ENCODE results near the gene TSHZ3. TPM values are rescaled to one million over a fixed set of nuclear protein-coding genes. Genes with fewer than 3 reads are reported as not detected.

TSHZ3 gene
- total RNA-seq, 1 experiment from 2014 or later, result 3.2 TPM

DNA sequence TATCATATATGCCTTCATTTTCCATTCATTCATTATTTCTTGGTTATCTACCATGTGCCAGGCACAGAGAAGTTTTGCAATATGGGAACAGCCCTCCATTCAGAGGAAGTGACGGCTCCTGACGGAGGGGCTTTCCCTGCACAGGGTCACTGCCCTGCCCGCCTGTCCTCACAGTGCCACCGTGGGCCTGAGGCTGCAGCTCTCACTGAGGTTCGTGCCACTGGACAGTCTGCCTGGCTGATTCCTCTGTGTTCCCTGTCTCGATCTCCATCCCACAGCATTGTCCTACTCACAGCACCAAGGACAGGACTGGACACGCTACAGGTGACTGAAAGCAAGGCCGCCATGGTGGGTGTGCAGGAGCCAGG is 92.7 kb downstream of the TSHZ3 start:
- no peaks in the 10 kb centered on the region; the same call in 1 of the 2 replicates for H3K27me3 Mint-ChIP-seq (ENCODE audit: low read depth)

More for the DNA sequence above, 92.7 kb downstream of the TSHZ3 start:
- no peak overlapping the region for H3K4ac ChIP-seq (ENCODE audit: low read depth, low read length)
- peaks cover 2% of the 10 kb centered on the region; the same call in 1 of the 2 replicates for H3K4me1 ChIP-seq (ENCODE audit: insufficient read depth, low read length)
- H3K27ac ChIP-seq (ENCODE audit: insufficient read length, low read depth, low read length), result no peak overlapping the region
- H2BK15ac ChIP-seq (ENCODE audit: low read depth, low read length), result no peak overlapping the region
- H4K91ac ChIP-seq (ENCODE audit: insufficient read length, low read depth, low read length), result no peak overlapping the region
- Mint-ChIP-seq H3K36me3 (ENCODE audit: insufficient read depth in 1 of 3, low read depth in 3 of 3) (no peaks in the 10 kb centered on the region), H3K4me3 (no peak overlapping the region), H3K27ac (no peak overlapping the region), H3K4me1 (peaks cover 25 to 36% of the 10 kb centered on the region in 2 experiments), H3K9me3 (no peaks in the 10 kb centered on the region; a peak in 1 of 5 replicates)
- no peak overlapping the region for H2AK5ac ChIP-seq (ENCODE audit: insufficient read length, low read length)
- H4K5ac ChIP-seq (ENCODE audit: insufficient read length, low read depth, low read length), result no peak overlapping the region
- no peak for DNase-seq
- H3K14ac ChIP-seq (ENCODE audit: insufficient read depth, low read length), result no peak overlapping the region; the same call in 1 of the 2 replicates
- H3K23ac ChIP-seq (ENCODE audit: insufficient read length, low read depth, low read length), result no peak overlapping the region
- H3K18ac ChIP-seq (ENCODE audit: insufficient read length, low read depth, low read length), result no peak overlapping the region
- no peak overlapping the region for H3K56ac ChIP-seq (ENCODE audit: insufficient read length, low read depth, low read length)
- H2BK5ac ChIP-seq (ENCODE audit: insufficient read length, low read length), result no peak overlapping the region
- no peak overlapping the region for H3K4me2 ChIP-seq (ENCODE audit: insufficient read depth, insufficient read length, low read length)
- H3K23me2 ChIP-seq (ENCODE audit: insufficient read length, low read depth, low read length, poor library complexity, severe bottlenecking), result no peaks in the 10 kb centered on the region
- H2BK12ac ChIP-seq (ENCODE audit: insufficient read length, low read depth, low read length), result no peak overlapping the region
- no peak overlapping the region for H2BK20ac ChIP-seq (ENCODE audit: low read depth, low read length, poor library complexity, severe bottlenecking)
- H3K79me2 ChIP-seq (ENCODE audit: insufficient read depth, low read length), result no peaks in the 10 kb centered on the region
- no peak for TF ChIP-seq CTCF (conservative IDR thresholded peaks at IDR 0.05)
- no CpG with 5 or more reads among the region's 8 CpGs for WGBS (ENCODE audit: extremely low coverage, insufficient read length, low lambda C conversion rate)
- no peaks in the 10 kb centered on the region for H3K79me1 ChIP-seq (ENCODE audit: insufficient read depth, low read depth, low read length, poor library complexity, severe bottlenecking)
- no peak overlapping the region for H2AFZ ChIP-seq (ENCODE audit: low read length)
- H3K9me3 ChIP-seq (ENCODE audit: control insufficient read depth, low read depth, low read length), result no peaks in the 10 kb centered on the region
- H2BK120ac ChIP-seq (ENCODE audit: low read depth, low read length, poor library complexity, severe bottlenecking), result no peak overlapping the region
- no peaks in the 10 kb centered on the region for H3K27me3 ChIP-seq (ENCODE audit: insufficient read depth, low read length)
- no peaks in the 10 kb centered on the region for H4K20me1 ChIP-seq (ENCODE audit: control insufficient read depth, insufficient read depth, insufficient read length)
- no peak overlapping the region for H3T11ph ChIP-seq (ENCODE audit: low read length)
- no peak overlapping the region for H3K9ac ChIP-seq (ENCODE audit: extremely low read depth, insufficient read length, low read length)
- no peak overlapping the region for H4K8ac ChIP-seq (replicated peaks; ENCODE audit: insufficient read length, low read depth, low read length)
